ENCODE measurements around the gene VEZF1.
A peak's percentile ranks its signal among the peaks of the same experiment; 100 is the strongest.

VEZF1 gene

GRCh38 chr17:57999496-58000017, 11.5 kb upstream of the VEZF1 start:
- DNase-seq (ENCODE audit: extremely low spot score, insufficient read length, low read depth) (no peak), FAIRE-seq (peak; percentile 74)

- no peak for FAIRE-seq
- no peak for DNase-seq (ENCODE audit: extremely low spot score, insufficient read length, low read depth)
Measured at GRCh38 chr17:57999010-57999495, 11.0 kb upstream of the VEZF1 start.

GRCh38 chr17:57997085-57997809, 9.2 kb upstream of the VEZF1 start:
- no peak for DNase-seq (ENCODE audit: extremely low spot score, insufficient read length, low read depth)

GRCh38 chr17:57995076-57995956, 7.3 kb upstream of the VEZF1 start:
- DNase-seq (ENCODE audit: extremely low spot score, insufficient read length, low read depth), result no peak
- peak; percentile 71 for FAIRE-seq

More at GRCh38 chr17:57997085-57997809, 9.2 kb upstream of the VEZF1 start:
- no peak for FAIRE-seq

- no peak for DNase-seq (ENCODE audit: extremely low spot score, insufficient read length, low read depth)
- FAIRE-seq, result no peak
Measured at GRCh38 chr17:57994436-57994835, 6.4 kb upstream of the VEZF1 start.

GRCh38 chr17:57993471-57994365, 5.7 kb upstream of the VEZF1 start:
- FAIRE-seq, result peak; percentile 42
- DNase-seq (ENCODE audit: extremely low spot score, insufficient read length, low read depth), result no peak

- DNase-seq (ENCODE audit: extremely low spot score, insufficient read length, low read depth) (no peak), FAIRE-seq (no peak)
Measured at GRCh38 chr17:57991537-57991936, 3.5 kb upstream of the VEZF1 start.

GRCh38 chr17:57990037-57990436, 2.0 kb upstream of the VEZF1 start:
- DNase-seq (ENCODE audit: extremely low spot score, insufficient read length, low read depth) (no peak), FAIRE-seq (no peak)

- FAIRE-seq (peak; percentile 50), DNase-seq (ENCODE audit: extremely low spot score, insufficient read length, low read depth) (peak; percentile 76)
Measured at GRCh38 chr17:57988301-57989250, 522 bp upstream of the VEZF1 start.

- DNase-seq (ENCODE audit: extremely low spot score, insufficient read length, low read depth), result no peak
- FAIRE-seq, result peak; percentile 33
Measured at GRCh38 chr17:57986841-57987580, 1.0 kb downstream of the VEZF1 start.

GRCh38 chr17:57985675-57985974, 2.4 kb downstream of the VEZF1 start:
- FAIRE-seq, result no peak
- DNase-seq (ENCODE audit: extremely low spot score, insufficient read length, low read depth), result no peak

- no peak for FAIRE-seq
Measured at GRCh38 chr17:57984936-57985674, 2.9 kb downstream of the VEZF1 start.

GRCh38 chr17:57984261-57984890, 3.7 kb downstream of the VEZF1 start:
- no peak for FAIRE-seq
- no peak for DNase-seq (ENCODE audit: extremely low spot score, insufficient read length, low read depth)

More at GRCh38 chr17:57984936-57985674, 2.9 kb downstream of the VEZF1 start:
- DNase-seq (ENCODE audit: extremely low spot score, insufficient read length, low read depth), result no peak

GRCh38 chr17:57983446-57983845, 4.6 kb downstream of the VEZF1 start:
- DNase-seq (ENCODE audit: extremely low spot score, insufficient read length, low read depth) (no peak), FAIRE-seq (no peak)

GRCh38 chr17:57982452-57983170, 5.4 kb downstream of the VEZF1 start:
- FAIRE-seq (no peak), DNase-seq (ENCODE audit: extremely low spot score, insufficient read length, low read depth) (no peak)

GRCh38 chr17:57980522-57980921, 7.5 kb downstream of the VEZF1 start:
- DNase-seq (ENCODE audit: extremely low spot score, insufficient read length, low read depth) (no peak), FAIRE-seq (no peak)

Data from GM18507 (cell line).